Gastroesophageal sphincter (tissue), 4 donors: ENCODE data around the gene PPP2R2B. TPM values are rescaled to one million over a fixed set of nuclear protein-coding genes. Genes with fewer than 3 reads are reported as not detected.
"Not testable (repeated sequence)": the region's sequence is repeated elsewhere in the genome, so short reads cannot be mapped to it uniquely, and the experiment has no call there.

Experiments
- ATAC-seq: fragments of 150-250 bp; one replicate; pipeline ENCODE4 v1.9.1; 2016; ENCODE audit warnings: mild to moderate bottlenecking, moderate library complexity
- H3K27ac ChIP-seq, 4 donors: fragments of 200-600 bp; sonication (generic) in 3 of 4; 1 replicate in 3 of 4; 2 replicates in 1 of 4; pipeline ENCODE4 v1.5.1; 2016 to 2019
- H3K27me3 ChIP-seq: fragments of 200-600 bp; sonication (generic); one replicate; pipeline ENCODE4 v1.5.1; 2019
- H3K36me3 ChIP-seq, 2 donors: fragments of 200-600 bp; sonication (generic); one replicate each; pipeline ENCODE4 v1.5.1; 2019; ENCODE audit warnings: control low read depth in 1 of 2
- H3K4me1 ChIP-seq, 3 donors: fragments of 200-600 bp; sonication (generic); 1 replicate in 2 of 3; 2 replicates in 1 of 3; pipeline ENCODE4 v1.5.1; 2016 to 2019; ENCODE audit warnings: control low read depth in 2 of 3
- H3K4me3 ChIP-seq, 2 donors: fragments of 200-600 bp; sonication (generic); one replicate each; pipeline ENCODE4 v1.5.1; 2019; ENCODE audit warnings: mild to moderate bottlenecking in 1 of 2, moderate library complexity in 1 of 2
- H3K9me3 ChIP-seq, 3 donors: fragments of 200-600 bp; sonication (generic); one replicate each; pipeline ENCODE4 v1.5.1; 2017 to 2019; ENCODE audit warnings: control low read depth in 2 of 3
- CTCF ChIP-seq, 4 experiments: fragments of 200-600 bp in 2 of 4; fragments of 450-650 bp in 2 of 4; sonication (generic) in 1 of 4; IDR thresholded peaks; one replicate each; pipeline ENCODE4 v1.5.1; 2017 to 2019; ENCODE audit warnings: antibody characterized with exemption in 4 of 4, mild to moderate bottlenecking in 2 of 4, moderate library complexity in 2 of 4
- EP300 ChIP-seq: sonication (generic); formaldehyde crosslinking; IDR thresholded peaks from one replicate; pipeline ENCODE4 v1.6.1; 2017; ENCODE audit warnings: antibody characterized with exemption, mild to moderate bottlenecking
- POLR2A ChIP-seq, 2 donors: fragments of 450-650 bp; IDR thresholded peaks; one replicate each; pipeline ENCODE4 v1.6.1; 2017; ENCODE audit warnings: antibody characterized with exemption in 2 of 2, mild to moderate bottlenecking in 2 of 2, moderate library complexity in 1 of 2
- POLR2AphosphoS5 ChIP-seq: sonication (generic); formaldehyde crosslinking; IDR thresholded peaks from one replicate; pipeline ENCODE4 v1.6.1; 2017; ENCODE audit warnings: antibody characterized with exemption
- WGBS, 2 donors: methylation state at CpG; one replicate each; pipeline ENCODE4 v1.1.5; 2018; ENCODE audit warnings: low coverage in 1 of 2; 5-methylcytosine and 5-hydroxymethylcytosine counted together
- total RNA-seq, 4 donors: library from RNA; depleted of rRNA; stranded (reverse); fragments of >200 nt; gene quantifications; one replicate each; pipeline ENCODE4 v1.1.0, GENCODE V29; 2016

Gene PPP2R2B
- total RNA-seq, 4 donors from 2014 or later: 1.0 to 3.0 (median 2.3) TPM

GRCh38 chr5:146620669-146621051 lies 257.9 kb downstream of the PPP2R2B start:
- 80% methylated on average over 1 of the region's 5 CpGs; no CpG with 5 or more reads in 1 of the 2 donors for WGBS, 2 donors
- ATAC-seq: no peak
- Histone ChIP-seq H3K27me3 (no peaks in the 10 kb centered on the region), H3K4me3 (no peak overlapping the region), H3K4me1 (no peaks in the 10 kb centered on the region), H3K27ac (no peak overlapping the region), H3K9me3 (peaks cover 0 to 7% (median 0%) of the 10 kb centered on the region in 3 donors), H3K36me3 (no peaks in the 10 kb centered on the region)
- TF ChIP-seq POLR2AphosphoS5: no peak
- TF ChIP-seq CTCF (IDR thresholded peaks at IDR 0.05): no peak
- TF ChIP-seq EP300: no peak
- TF ChIP-seq POLR2A (IDR thresholded peaks at IDR 0.05): no peak

- no peak for TF ChIP-seq CTCF (IDR thresholded peaks at IDR 0.05)
- no peak for TF ChIP-seq POLR2A (IDR thresholded peaks at IDR 0.05)
- no peak for TF ChIP-seq EP300
- TF ChIP-seq POLR2AphosphoS5: no peak
- 64 to 78% methylated on average over 6 to 8 of the region's 10 CpGs for WGBS, 2 donors
- Histone ChIP-seq H3K27ac (no peak overlapping the region), H3K4me3 (no peak overlapping the region), H3K36me3 (no peaks in the 10 kb centered on the region), H3K4me1 (no peaks in the 10 kb centered on the region), H3K9me3 (peaks cover 0 to 10% (median 0%) of the 10 kb centered on the region in 3 donors), H3K27me3 (no peaks in the 10 kb centered on the region)
- no peak for ATAC-seq
Measured at GRCh38 chr5:146620031-146620668, 258.4 kb downstream of the PPP2R2B start.

GRCh38 chr5:146618434-146618833 lies 260.1 kb downstream of the PPP2R2B start:
- Histone ChIP-seq H3K9me3 (peaks cover 0 to 10% (median 0%) of the 10 kb centered on the region in 3 donors), H3K4me1 (no peaks in the 10 kb centered on the region), H3K27me3 (no peaks in the 10 kb centered on the region), H3K4me3 (no peak overlapping the region), H3K36me3 (no peaks in the 10 kb centered on the region), H3K27ac (no peak overlapping the region)
- ATAC-seq: no peak
- 62 to 67% methylated on average over 3 to 5 of the region's 6 CpGs for WGBS, 2 donors
- TF ChIP-seq POLR2AphosphoS5: no peak
- no peak for TF ChIP-seq CTCF (IDR thresholded peaks at IDR 0.05)
- TF ChIP-seq POLR2A (IDR thresholded peaks at IDR 0.05): no peak
- TF ChIP-seq EP300: no peak

- not testable (repeated sequence) for H3K4me1 ChIP-seq, H3K36me3 ChIP-seq, H3K27ac ChIP-seq, H3K27me3 ChIP-seq, ATAC-seq, H3K4me3 ChIP-seq, H3K9me3 ChIP-seq
- no CpG with 5 or more reads among the region's 17 CpGs for WGBS, 2 donors
Measured at GRCh38 chr5:146609731-146610130, 268.8 kb downstream of the PPP2R2B start.

GRCh38 chr5:146607659-146608332 lies 270.8 kb downstream of the PPP2R2B start:
- no peak for ATAC-seq

More at GRCh38 chr5:146607659-146608332, 270.8 kb downstream of the PPP2R2B start:
- no peaks in the 10 kb centered on the region for H3K27me3 ChIP-seq
- H3K4me3 ChIP-seq: no peak overlapping the region
- TF ChIP-seq EP300 (no peak), POLR2AphosphoS5 (no peak), POLR2A (IDR thresholded peaks at IDR 0.05) (no peak), CTCF (IDR thresholded peaks at IDR 0.05) (no peak)
- no peaks in the 10 kb centered on the region for H3K36me3 ChIP-seq
- no peak overlapping the region for H3K27ac ChIP-seq
- no peaks in the 10 kb centered on the region for H3K4me1 ChIP-seq
- no peaks in the 10 kb centered on the region for H3K9me3 ChIP-seq
